Endothelial cell of umbilical vein (primary cell): Measurements from ENCODE around the gene PDE3A.

ENCODE experiments used
- EZH2 ChIP-seq: IDR thresholded peaks from 2 replicates; pipeline ENCODE4 v1.6.1; 2012; ENCODE audit warnings: borderline replicate concordance, low read depth, mild to moderate bottlenecking, moderate library complexity, low read length, inconsistent platforms; ENCODE audit not compliant: severe bottlenecking
- FOS ChIP-seq: IDR thresholded peaks from 2 replicates; pipeline ENCODE4 v1.6.1; 2011; ENCODE audit warnings: mild to moderate bottlenecking, low read length, moderate library complexity, borderline replicate concordance; ENCODE audit not compliant: insufficient read depth
- GATA2 ChIP-seq: IDR thresholded peaks from 2 replicates; pipeline ENCODE4 v1.7.0; 2011; ENCODE audit warnings: low read depth, mild to moderate bottlenecking, moderate library complexity, mixed read lengths, low read length; ENCODE audit not compliant: insufficient read length, insufficient read depth
- JUN ChIP-seq: IDR thresholded peaks from 2 replicates; pipeline ENCODE4 v1.6.1; 2011; ENCODE audit warnings: borderline replicate concordance, low read depth; ENCODE audit not compliant: insufficient read length, insufficient read depth
- MYC ChIP-seq: IDR thresholded peaks from one replicate; pipeline ENCODE4 v1.6.1; 2011; ENCODE audit warnings: mild to moderate bottlenecking, low read depth, low read length
- POLR2A ChIP-seq: IDR thresholded peaks from 2 replicates; pipeline ENCODE4 v1.6.1; 2012; ENCODE audit warnings: low read depth, mild to moderate bottlenecking, control low read depth, low read length
- POLR2AphosphoS5 ChIP-seq: IDR thresholded peaks from 2 replicates; pipeline ENCODE4 v1.6.1; 2012; ENCODE audit warnings: low read depth, mild to moderate bottlenecking, control low read depth, low read length, moderate library complexity; ENCODE audit not compliant: insufficient read depth
- TF ChIP-seq, protein P1 (sequence below), 2 donors: IDR thresholded peaks; 1 replicate in 1 of 2; 2 replicates in 1 of 2; pipeline ENCODE4 v1.5.1; 2011; ENCODE audit warnings: low read length in 2 of 2, mild to moderate bottlenecking in 2 of 2, moderate library complexity in 2 of 2, control low read depth in 1 of 2, inconsistent platforms in 1 of 2, low read depth in 1 of 2; ENCODE audit not compliant: insufficient read depth in 1 of 2; ENCODE audit errors: extremely low read depth in 1 of 2
- TF ChIP-seq, protein P2 (sequence below): IDR thresholded peaks from 2 replicates; pipeline ENCODE4 v1.6.1; 2011; ENCODE audit not compliant: insufficient read depth, insufficient read length

DNA sequence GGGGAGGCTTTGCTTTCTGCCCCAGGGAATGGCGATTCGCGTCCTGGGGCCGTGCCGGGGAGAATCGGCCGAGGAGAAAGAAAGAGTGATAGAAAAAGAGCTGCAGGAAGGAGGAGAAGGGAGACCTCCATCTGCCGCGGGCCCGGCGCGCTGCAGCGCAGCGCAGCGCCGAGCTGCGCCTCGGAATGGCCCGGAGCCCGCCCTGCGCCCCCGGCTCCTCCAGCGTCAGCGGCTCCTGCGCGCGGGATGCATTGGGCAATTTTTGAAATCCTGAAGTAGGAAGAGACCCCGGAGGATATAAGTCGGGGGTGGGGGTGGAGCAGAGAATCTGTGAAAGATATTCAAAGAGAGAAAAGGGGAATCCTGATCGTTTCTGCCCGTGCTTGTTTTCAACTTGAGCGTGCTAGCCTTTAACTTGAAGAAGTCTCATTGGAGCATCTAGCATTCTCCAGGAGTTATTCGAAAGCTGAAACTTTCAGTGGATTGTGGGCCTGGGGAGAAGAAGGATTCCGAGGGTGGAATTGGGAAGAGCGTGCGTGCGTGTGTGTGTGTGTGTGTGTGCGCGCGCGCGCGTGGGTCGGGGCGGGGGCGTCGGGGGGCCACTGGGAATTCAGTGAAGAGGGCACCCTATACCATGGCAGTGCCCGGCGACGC is 441 bp downstream of the PDE3A start:
- no peak for TF ChIP-seq JUN
- TF ChIP-seq POLR2A, result no peak
- TF ChIP-seq, protein P1, sequence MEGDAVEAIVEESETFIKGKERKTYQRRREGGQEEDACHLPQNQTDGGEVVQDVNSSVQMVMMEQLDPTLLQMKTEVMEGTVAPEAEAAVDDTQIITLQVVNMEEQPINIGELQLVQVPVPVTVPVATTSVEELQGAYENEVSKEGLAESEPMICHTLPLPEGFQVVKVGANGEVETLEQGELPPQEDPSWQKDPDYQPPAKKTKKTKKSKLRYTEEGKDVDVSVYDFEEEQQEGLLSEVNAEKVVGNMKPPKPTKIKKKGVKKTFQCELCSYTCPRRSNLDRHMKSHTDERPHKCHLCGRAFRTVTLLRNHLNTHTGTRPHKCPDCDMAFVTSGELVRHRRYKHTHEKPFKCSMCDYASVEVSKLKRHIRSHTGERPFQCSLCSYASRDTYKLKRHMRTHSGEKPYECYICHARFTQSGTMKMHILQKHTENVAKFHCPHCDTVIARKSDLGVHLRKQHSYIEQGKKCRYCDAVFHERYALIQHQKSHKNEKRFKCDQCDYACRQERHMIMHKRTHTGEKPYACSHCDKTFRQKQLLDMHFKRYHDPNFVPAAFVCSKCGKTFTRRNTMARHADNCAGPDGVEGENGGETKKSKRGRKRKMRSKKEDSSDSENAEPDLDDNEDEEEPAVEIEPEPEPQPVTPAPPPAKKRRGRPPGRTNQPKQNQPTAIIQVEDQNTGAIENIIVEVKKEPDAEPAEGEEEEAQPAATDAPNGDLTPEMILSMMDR (IDR thresholded peaks at IDR 0.05; ENCODE audit: extremely low read depth in 1 of 2, insufficient read depth in 1 of 2, low read depth in 1 of 2, low read length in 2 of 2), result no peak
- no peak for TF ChIP-seq MYC
- no peak for TF ChIP-seq POLR2AphosphoS5
- no peak for TF ChIP-seq EZH2
- TF ChIP-seq GATA2, result no peak
- TF ChIP-seq, protein P2, sequence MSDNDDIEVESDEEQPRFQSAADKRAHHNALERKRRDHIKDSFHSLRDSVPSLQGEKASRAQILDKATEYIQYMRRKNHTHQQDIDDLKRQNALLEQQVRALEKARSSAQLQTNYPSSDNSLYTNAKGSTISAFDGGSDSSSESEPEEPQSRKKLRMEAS, result no peak
- TF ChIP-seq FOS, result no peak
